ENCODE measurements around the gene RAF1.

GRCh38 chr3:12579456-12579855 lies 84.5 kb downstream of the RAF1 start:
- TF ChIP-seq EZH2 (conservative IDR thresholded peaks at IDR 0.05; ENCODE audit: low read depth, low read length): no peak
- TF ChIP-seq MXI1 (IDR thresholded peaks at IDR 0.05; ENCODE audit: borderline replicate concordance, low read depth, low read length): no peak
- TF ChIP-seq ZBTB37 (CRISPR knock-in tag; IDR thresholded peaks at IDR 0.05): no peak
- no peak for TF ChIP-seq IRF9 (CRISPR knock-in tag; IDR thresholded peaks at IDR 0.05; ENCODE audit: borderline replicate concordance)
- TF ChIP-seq BORCS8-MEF2B (CRISPR knock-in tag; IDR thresholded peaks at IDR 0.05): no peak
- TF ChIP-seq POLR2AphosphoS5 (IDR thresholded peaks at IDR 0.05; ENCODE audit: low read depth, low read length): no peak
- TF ChIP-seq ZSCAN20 (CRISPR knock-in tag; IDR thresholded peaks at IDR 0.05; ENCODE audit: borderline replicate concordance): no peak
